Right cardiac atrium (tissue), 5 donors: Measurements from ENCODE around the gene MALAT1. TPM values are rescaled to one million over a fixed set of nuclear protein-coding genes. Genes with fewer than 3 reads are reported as not detected.
"Not testable (repeated sequence)": the region's sequence is repeated elsewhere in the genome, so short reads cannot be mapped to it uniquely, and the experiment has no call there.

Experiments used
- ATAC-seq, 2 donors: fragments of 200-7000 bp; cut with Tn5 transposase; one replicate each; pipeline versions ENCODE4 v1.8.0 to v1.9.1; 2020; ENCODE audit warnings: moderate library complexity in 2 of 2, mild to moderate bottlenecking in 1 of 2
- DNase-seq, 3 donors: peaks; one replicate each; pipeline ENCODE4 v3.0.0-alpha.2; 2020
- H3K27ac ChIP-seq: one replicate; pipeline ENCODE4 v1.5.1; 2013; ENCODE audit warnings: mild to moderate bottlenecking, low read length, control low read depth, moderate library complexity
- H3K27me3 ChIP-seq: one replicate; pipeline ENCODE4 v1.6.1; 2013; ENCODE audit not compliant: control insufficient read depth, insufficient read depth
- H3K4me1 ChIP-seq: one replicate; pipeline ENCODE4 v1.6.1; 2013; ENCODE audit warnings: low read length; ENCODE audit not compliant: control insufficient read depth, insufficient read depth
- H3K4me3 ChIP-seq: one replicate; pipeline ENCODE4 v1.5.1; 2013; ENCODE audit warnings: low read length, control low read depth
- H3K9me3 ChIP-seq: one replicate; pipeline ENCODE4 v1.6.1; 2013; ENCODE audit warnings: low read length; ENCODE audit not compliant: control insufficient read depth
- WGBS: extraction: QIAGEN DNeasy Blood & Tissue Kit; methylation state at CpG from one replicate; pipeline ENCODE4 v1.1.7; 2013; 5-methylcytosine and 5-hydroxymethylcytosine counted together
- intact Hi-C, 4 donors: fragments of 100-400 bp; cut with DNase I; formaldehyde crosslinking; loops; one replicate each; pipeline versions ENCODE4 v1.11.0 to v1.14.0; 2022 to 2023
- polyA plus RNA-seq: library from polyadenylated mRNA; stranded (reverse); fragments of 200-250 nt; gene quantifications from one replicate; pipeline ENCODE4 v1.2.3, GENCODE V29; 2013
- total RNA-seq, 4 donors: library from RNA; stranded (reverse); fragmentation: NEBNext Ultra II Directional; extraction: Animal tissue kit (Norgen Biotek cat#: 25700); gene quantifications; one replicate each; pipeline ENCODE4 v1.2.1, GENCODE V29; 2021
- donor health status: healthy with polysubstance abuse.
- donor health status: DM: no; HTN: yes; CAD: no.
- donor health status: DM: no; HTN: no; CAD: no.
- donor health status: DM: no; HTN: yes; CAD: no; lungs with severe emphysema.
- donor health status: DM: yes; HTN: yes; CAD: no.

The MALAT1 gene
- total and polyA plus RNA-seq, 5 donors = 1,948 to 5,353 (median 4,935) TPM

- no peak overlapping the region for H3K4me3 ChIP-seq
- ATAC-seq = no peak
- no peaks in the 10 kb centered on the region for H3K9me3 ChIP-seq
- WGBS = 18% methylated on average over 3 of the region's 3 CpGs
- peak in 2 of 3 donors; percentile 76 to 80 for DNase-seq
- peak overlapping the region; percentile 8 for H3K27ac ChIP-seq
- intact Hi-C loops = loop anchor here in 1 of 4 donors (5.0 kb wide), 1 partner anchor 37 kb away; no protein-coding TSS in a partner anchor
- peaks cover 9% of the 10 kb centered on the region for H3K4me1 ChIP-seq
- no peaks in the 10 kb centered on the region for H3K27me3 ChIP-seq
These were observed 29.9 kb upstream of the MALAT1 start for GRCh38 chr11:65468874-65469333.

- H3K27me3 ChIP-seq = no peaks in the 10 kb centered on the region
- DNase-seq (peak in 2 of 3 donors; percentile 27 to 40), ATAC-seq (peak; percentile 27 to 32)
- H3K27ac ChIP-seq = peak overlapping the region; percentile 100
- H3K9me3 ChIP-seq = no peaks in the 10 kb centered on the region
- H3K4me3 ChIP-seq = no peak overlapping the region
- intact Hi-C loops = loop anchor here in 1 of 4 donors (5.0 kb wide), 1 partner anchor 37 kb away; no protein-coding TSS in a partner anchor
- H3K4me1 ChIP-seq = peaks cover 9% of the 10 kb centered on the region
- 61% methylated on average over 8 of the region's 8 CpGs for WGBS
These were observed 28.3 kb upstream of the MALAT1 start for GRCh38 chr11:65470433-65471049.

- DNase-seq = peak; percentile 77 to 89 (median 86)
- WGBS = 26% methylated on average over 8 of the region's 8 CpGs
- H3K9me3 ChIP-seq = no peaks in the 10 kb centered on the region
- peak overlapping the region; percentile 100 for H3K27ac ChIP-seq
- peak; percentile 85 to 88 for ATAC-seq
- no peak overlapping the region for H3K4me3 ChIP-seq
- H3K27me3 ChIP-seq = no peaks in the 10 kb centered on the region
- intact Hi-C loops = loop anchor here in 1 of 4 donors (5.0 kb wide), 1 partner anchor 36 kb away; no protein-coding TSS in a partner anchor
- peaks cover 12% of the 10 kb centered on the region for H3K4me1 ChIP-seq
These were observed 27.4 kb upstream of the MALAT1 start for GRCh38 chr11:65471447-65471891.

GRCh38 chr11:65472588-65473277, 26.1 kb upstream of the MALAT1 start:
- 78% methylated on average over 14 of the region's 14 CpGs for WGBS

GRCh38 chr11:65473278-65473860, 25.5 kb upstream of the MALAT1 start:
- WGBS = 85% methylated on average over 7 of the region's 7 CpGs

More at GRCh38 chr11:65472588-65473277, 26.1 kb upstream of the MALAT1 start:
- not testable (repeated sequence) for ATAC-seq, H3K4me3 ChIP-seq, H3K9me3 ChIP-seq, H3K27me3 ChIP-seq
- peak in 1 of 3 donors; percentile 19 for DNase-seq
- Histone ChIP-seq H3K4me1 (peaks cover 14% of the 10 kb centered on the region), H3K27ac (peak overlapping the region; percentile 100)
- intact Hi-C loops = loop anchor here in 1 of 4 donors (5.0 kb wide), 1 partner anchor 35 kb away; no protein-coding TSS in a partner anchor

GRCh38 chr11:65474864-65475263, 24.0 kb upstream of the MALAT1 start:
- H3K9me3 ChIP-seq = no peaks in the 10 kb centered on the region
- ATAC-seq (no peak), DNase-seq (peak in 1 of 3 donors; percentile 14)
- WGBS = 90% methylated on average over 3 of the region's 3 CpGs
- H3K4me3 ChIP-seq = no peak overlapping the region
- intact Hi-C loops = loop anchor here in 2 of 4 donors (5.0 kb wide), 2 partner anchors 32 to 37 kb away; no protein-coding TSS in a partner anchor
- H3K4me1 ChIP-seq = peaks cover 14% of the 10 kb centered on the region
- no peaks in the 10 kb centered on the region for H3K27me3 ChIP-seq
- no peak overlapping the region for H3K27ac ChIP-seq

More at GRCh38 chr11:65473278-65473860, 25.5 kb upstream of the MALAT1 start:
- intact Hi-C loops = loop anchor here in 1 of 4 donors (5.0 kb wide), 1 partner anchor 34 kb away; no protein-coding TSS in a partner anchor
- Histone ChIP-seq H3K4me1 (peaks cover 14% of the 10 kb centered on the region), H3K27me3 (no peaks in the 10 kb centered on the region), H3K27ac (peak overlapping the region; percentile 68), H3K9me3 (no peaks in the 10 kb centered on the region), H3K4me3 (no peak overlapping the region)
- ATAC-seq (no peak), DNase-seq (no peak)

GRCh38 chr11:65476632-65477148, 22.2 kb upstream of the MALAT1 start:
- DNase-seq (peak in 2 of 3 donors; percentile 47 to 55), ATAC-seq (no peak)
- intact Hi-C loops = loop anchor here in 1 of 4 donors (5.0 kb wide), 1 partner anchor 36 kb away; no protein-coding TSS in a partner anchor
- Histone ChIP-seq H3K9me3 (no peaks in the 10 kb centered on the region), H3K27me3 (no peaks in the 10 kb centered on the region), H3K27ac (peak overlapping the region; percentile 96), H3K4me1 (peaks cover 12% of the 10 kb centered on the region), H3K4me3 (peak overlapping the region; percentile 68)
- WGBS = 21% methylated on average over 10 of the region's 10 CpGs

- ATAC-seq (peak; percentile 92 to 93), DNase-seq (peak; percentile 98 to 99 (median 99))
- Histone ChIP-seq H3K4me3 (peak overlapping the region; percentile 68), H3K4me1 (peaks cover 8% of the 10 kb centered on the region), H3K9me3 (no peaks in the 10 kb centered on the region), H3K27me3 (no peaks in the 10 kb centered on the region), H3K27ac (peak overlapping the region; percentile 96)
- under 1% methylated on average over 60 of the region's 60 CpGs for WGBS
- intact Hi-C loops = loop anchor here in 1 of 4 donors (5.0 kb wide), 1 partner anchor 35 kb away; no protein-coding TSS in a partner anchor
These were observed 21.5 kb upstream of the MALAT1 start for GRCh38 chr11:65477149-65477965.

GRCh38 chr11:65478388-65479183, 20.3 kb upstream of the MALAT1 start:
- DNase-seq = peak; percentile 77 to 90 (median 88)
- Histone ChIP-seq H3K27ac (peak overlapping the region; percentile 80), H3K27me3 (no peaks in the 10 kb centered on the region), H3K4me3 (peak overlapping the region; percentile 2), H3K4me1 (peaks cover 8% of the 10 kb centered on the region), H3K9me3 (no peaks in the 10 kb centered on the region)
- intact Hi-C loops = loop anchor here in 1 of 4 donors (5.0 kb wide), 1 partner anchor 34 kb away; no protein-coding TSS in a partner anchor
- peak; percentile 38 to 42 for ATAC-seq
- 29% methylated on average over 33 of the region's 33 CpGs for WGBS
